Loucy (cell line): ENCODE measurements around the gene CLECL1.

Experiments used
- H2AFZ ChIP-seq: fragments of 200-600 bp; sonication (generic); 2 replicates; pipeline ENCODE4 v1.6.0; 2016; ENCODE audit warnings: antibody characterized with exemption, mild to moderate bottlenecking, low read length, moderate library complexity
- H3F3A ChIP-seq: fragments of 200-600 bp; 2 replicates; pipeline ENCODE4 v1.6.0; 2016; ENCODE audit warnings: antibody characterized with exemption, low read depth, mild to moderate bottlenecking
- H3K27me3 ChIP-seq: fragments of 200-600 bp; sonication (generic); 2 replicates; pipeline ENCODE4 v1.6.1; 2014; ENCODE audit warnings: low read length, mild to moderate bottlenecking; ENCODE audit not compliant: insufficient read depth, poor library complexity, severe bottlenecking
- H3K36me3 ChIP-seq: fragments of 200-600 bp; sonication (generic); 2 replicates; pipeline ENCODE4 v1.6.1; 2016; ENCODE audit warnings: low read length; ENCODE audit not compliant: insufficient read depth
- H3K4me1 ChIP-seq: fragments of 200-600 bp; sonication (generic); 2 replicates; pipeline ENCODE4 v1.5.1; 2014; ENCODE audit warnings: low read length, mild to moderate bottlenecking; ENCODE audit not compliant: insufficient read depth, poor library complexity, severe bottlenecking
- H3K4me2 ChIP-seq: fragments of 200-600 bp; sonication (generic); 2 replicates; pipeline ENCODE4 v1.6.0; 2014; ENCODE audit warnings: antibody characterized with exemption, low read length, low read depth, mild to moderate bottlenecking; ENCODE audit not compliant: poor library complexity, severe bottlenecking
- H3K4me3 ChIP-seq: fragments of 200-600 bp; sonication (generic); 2 replicates; pipeline ENCODE4 v1.5.1; 2014; ENCODE audit warnings: low read length, mild to moderate bottlenecking, mixed read lengths; ENCODE audit not compliant: poor library complexity, severe bottlenecking
- H3K79me2 ChIP-seq: fragments of 200-600 bp; sonication (generic); 2 replicates; pipeline ENCODE4 v1.6.1; 2014; ENCODE audit warnings: low read length; ENCODE audit not compliant: insufficient read depth
- H3K9ac ChIP-seq: fragments of 200-600 bp; sonication (generic); 2 replicates; pipeline ENCODE4 v1.6.0; 2014; ENCODE audit warnings: mild to moderate bottlenecking, low read depth, low read length, moderate library complexity; ENCODE audit not compliant: poor library complexity, severe bottlenecking
- H3K9me2 ChIP-seq: fragments of 200-600 bp; sonication (generic); replicated peaks from 2 replicates; pipeline ENCODE4 v1.6.1; 2016; ENCODE audit warnings: low read depth, low read length, mixed read lengths
- H3K9me3 ChIP-seq: fragments of 200-600 bp; sonication (generic); 2 replicates; pipeline ENCODE4 v1.6.1; 2014; ENCODE audit warnings: mild to moderate bottlenecking, antibody characterized with exemption, low read length, low read depth; ENCODE audit not compliant: insufficient read depth
- H4K20me1 ChIP-seq: fragments of 200-600 bp; sonication (generic); 2 replicates; pipeline ENCODE4 v1.6.0; 2014; ENCODE audit warnings: antibody characterized with exemption, low read length, mild to moderate bottlenecking; ENCODE audit not compliant: insufficient read depth, poor library complexity, severe bottlenecking
- EZH2phosphoT487 ChIP-seq: fragments of 200-600 bp; IDR thresholded peaks from 2 replicates; pipeline ENCODE4 v1.6.1; 2018; ENCODE audit warnings: antibody characterized with exemption, mild to moderate bottlenecking, moderate library complexity, borderline replicate concordance
- TF ChIP-seq, protein P1 (sequence below): fragments of 200-600 bp; sonication (generic); conservative IDR thresholded peaks from 2 replicates; pipeline ENCODE4 v1.5.1; 2014; ENCODE audit warnings: mild to moderate bottlenecking, antibody characterized with exemption, low read length

CLECL1 gene

GRCh38 chr12:9753498-9753897 is 20.6 kb upstream of the CLECL1 start:
- peaks cover 18% of the 10 kb centered on the region for H3K4me1 ChIP-seq
- H3K27me3 ChIP-seq: no peaks in the 10 kb centered on the region
- TF ChIP-seq, protein P1, sequence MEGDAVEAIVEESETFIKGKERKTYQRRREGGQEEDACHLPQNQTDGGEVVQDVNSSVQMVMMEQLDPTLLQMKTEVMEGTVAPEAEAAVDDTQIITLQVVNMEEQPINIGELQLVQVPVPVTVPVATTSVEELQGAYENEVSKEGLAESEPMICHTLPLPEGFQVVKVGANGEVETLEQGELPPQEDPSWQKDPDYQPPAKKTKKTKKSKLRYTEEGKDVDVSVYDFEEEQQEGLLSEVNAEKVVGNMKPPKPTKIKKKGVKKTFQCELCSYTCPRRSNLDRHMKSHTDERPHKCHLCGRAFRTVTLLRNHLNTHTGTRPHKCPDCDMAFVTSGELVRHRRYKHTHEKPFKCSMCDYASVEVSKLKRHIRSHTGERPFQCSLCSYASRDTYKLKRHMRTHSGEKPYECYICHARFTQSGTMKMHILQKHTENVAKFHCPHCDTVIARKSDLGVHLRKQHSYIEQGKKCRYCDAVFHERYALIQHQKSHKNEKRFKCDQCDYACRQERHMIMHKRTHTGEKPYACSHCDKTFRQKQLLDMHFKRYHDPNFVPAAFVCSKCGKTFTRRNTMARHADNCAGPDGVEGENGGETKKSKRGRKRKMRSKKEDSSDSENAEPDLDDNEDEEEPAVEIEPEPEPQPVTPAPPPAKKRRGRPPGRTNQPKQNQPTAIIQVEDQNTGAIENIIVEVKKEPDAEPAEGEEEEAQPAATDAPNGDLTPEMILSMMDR: no peak
- TF ChIP-seq EZH2phosphoT487: no peak
- H3K9me2 ChIP-seq: no peaks in the 10 kb centered on the region
- no peaks in the 10 kb centered on the region for H3K9me3 ChIP-seq
- H2AFZ ChIP-seq: no peak overlapping the region
- H3K9ac ChIP-seq: no peak overlapping the region
- H3K79me2 ChIP-seq: peaks cover 62% of the 10 kb centered on the region
- peaks cover 3% of the 10 kb centered on the region; the same call in 1 of the 2 replicates for H3F3A ChIP-seq
- H3K4me3 ChIP-seq: no peak overlapping the region
- peak overlapping the region; percentile 98 for H3K4me2 ChIP-seq
- peaks cover 10% of the 10 kb centered on the region for H4K20me1 ChIP-seq
- H3K36me3 ChIP-seq: peaks cover 38% of the 10 kb centered on the region

DNA sequence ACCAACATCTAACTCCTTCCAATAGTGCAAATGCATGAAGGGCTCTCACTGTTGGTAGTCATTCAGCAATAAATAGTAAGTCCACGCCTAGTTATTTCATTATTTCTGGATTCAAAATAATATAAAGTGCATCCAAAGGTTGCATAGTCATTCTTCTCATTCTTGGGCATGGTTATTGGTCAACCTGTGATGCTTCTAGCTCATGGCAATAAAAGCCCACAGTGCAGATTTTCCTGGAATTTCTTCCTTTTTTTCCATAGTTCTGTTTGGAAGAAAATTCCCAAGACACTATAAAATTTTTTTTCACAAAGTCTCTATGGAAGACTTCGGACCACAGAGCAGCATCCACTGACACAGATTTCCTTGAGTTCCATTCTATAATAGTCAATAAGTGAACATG is 20.2 kb upstream of the CLECL1 start:
- peaks cover 3% of the 10 kb centered on the region; the same call in 1 of the 2 replicates for H3F3A ChIP-seq
- H3K9me3 ChIP-seq: no peaks in the 10 kb centered on the region
- H3K4me2 ChIP-seq: peak overlapping the region; percentile 98
- peaks cover 38% of the 10 kb centered on the region for H3K36me3 ChIP-seq
- H2AFZ ChIP-seq: no peak overlapping the region
- H3K4me1 ChIP-seq: peaks cover 18% of the 10 kb centered on the region
- TF ChIP-seq EZH2phosphoT487: no peak
- TF ChIP-seq, protein P1: no peak
- no peaks in the 10 kb centered on the region for H3K9me2 ChIP-seq
- H3K27me3 ChIP-seq: no peaks in the 10 kb centered on the region
- H3K79me2 ChIP-seq: peaks cover 57% of the 10 kb centered on the region
- no peak overlapping the region for H3K9ac ChIP-seq
- H4K20me1 ChIP-seq: peaks cover 10% of the 10 kb centered on the region
- no peak overlapping the region for H3K4me3 ChIP-seq

GRCh38 chr12:9752145-9752933 is 19.4 kb upstream of the CLECL1 start:
- Histone ChIP-seq H3K27me3 (no peaks in the 10 kb centered on the region), H3F3A (peaks cover 3% of the 10 kb centered on the region; the same call in 1 of the 2 replicates), H3K9me2 (no peaks in the 10 kb centered on the region), H3K9me3 (no peaks in the 10 kb centered on the region), H3K4me1 (peaks cover 17% of the 10 kb centered on the region), H3K4me3 (no peak overlapping the region), H3K79me2 (peaks cover 50% of the 10 kb centered on the region), H2AFZ (no peak overlapping the region), H3K36me3 (peaks cover 38% of the 10 kb centered on the region), H3K4me2 (peak overlapping the region; percentile 98), H3K9ac (no peak overlapping the region), H4K20me1 (peaks cover 7% of the 10 kb centered on the region)
- no peak for TF ChIP-seq EZH2phosphoT487
- TF ChIP-seq, protein P1: no peak
